ENCODE measurements around the gene STAMBP.

Gene STAMBP

GRCh38 chr2:73852020-73852419 lies 23.3 kb downstream of the STAMBP start:
- H3K9me3 ChIP-seq, result no peaks in the 10 kb centered on the region
- TF ChIP-seq CTCF (IDR thresholded peaks at IDR 0.05; ENCODE audit: low read depth, low read length), result no peak
- no peaks in the 10 kb centered on the region for H3K27me3 ChIP-seq
- H3K36me3 ChIP-seq, result no peaks in the 10 kb centered on the region
- no peak for DNase-seq
- no peak overlapping the region for H3K4me3 ChIP-seq (ENCODE audit: low read depth, low read length)
- no peaks in the 10 kb centered on the region for H3K4me1 ChIP-seq

DNA sequence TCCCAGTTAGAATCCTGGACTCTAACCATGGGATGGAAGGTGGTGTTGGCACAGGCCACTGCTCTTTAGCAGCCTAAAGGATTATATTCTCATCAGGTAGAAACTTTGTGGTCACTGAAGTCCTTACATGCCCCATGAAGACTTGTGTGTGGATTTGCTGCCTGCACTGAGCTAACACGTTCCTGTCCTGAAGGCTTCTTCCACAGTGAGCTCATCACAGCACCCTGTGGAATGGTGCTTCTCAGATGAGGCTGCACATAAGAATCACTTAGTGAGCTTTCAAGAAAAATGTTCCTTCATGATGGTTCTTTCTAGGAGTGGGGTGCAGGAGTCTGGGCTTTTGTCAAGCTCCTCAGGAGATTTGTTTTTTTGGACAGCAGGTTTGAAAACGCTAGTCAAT lies 26.8 kb downstream of the STAMBP start:
- DNase-seq, result no peak
- no peak for TF ChIP-seq CTCF (IDR thresholded peaks at IDR 0.05; ENCODE audit: low read depth, low read length)
- H3K4me3 ChIP-seq (ENCODE audit: low read depth, low read length), result no peak overlapping the region
- peaks cover 6% of the 10 kb centered on the region for H3K36me3 ChIP-seq
- no peaks in the 10 kb centered on the region for H3K9me3 ChIP-seq
- no peaks in the 10 kb centered on the region for H3K4me1 ChIP-seq
- H3K27me3 ChIP-seq, result no peaks in the 10 kb centered on the region

- H3K4me3 ChIP-seq (ENCODE audit: low read depth, low read length), result no peak overlapping the region
- H3K27me3 ChIP-seq, result no peaks in the 10 kb centered on the region
- no peaks in the 10 kb centered on the region for H3K4me1 ChIP-seq
- DNase-seq, result no peak
- TF ChIP-seq CTCF (IDR thresholded peaks at IDR 0.05; ENCODE audit: low read depth, low read length), result no peak
- H3K9me3 ChIP-seq, result no peaks in the 10 kb centered on the region
- peaks cover 6% of the 10 kb centered on the region for H3K36me3 ChIP-seq
Observed at GRCh38 chr2:73856214-73856613, 27.5 kb downstream of the STAMBP start.

DNA sequence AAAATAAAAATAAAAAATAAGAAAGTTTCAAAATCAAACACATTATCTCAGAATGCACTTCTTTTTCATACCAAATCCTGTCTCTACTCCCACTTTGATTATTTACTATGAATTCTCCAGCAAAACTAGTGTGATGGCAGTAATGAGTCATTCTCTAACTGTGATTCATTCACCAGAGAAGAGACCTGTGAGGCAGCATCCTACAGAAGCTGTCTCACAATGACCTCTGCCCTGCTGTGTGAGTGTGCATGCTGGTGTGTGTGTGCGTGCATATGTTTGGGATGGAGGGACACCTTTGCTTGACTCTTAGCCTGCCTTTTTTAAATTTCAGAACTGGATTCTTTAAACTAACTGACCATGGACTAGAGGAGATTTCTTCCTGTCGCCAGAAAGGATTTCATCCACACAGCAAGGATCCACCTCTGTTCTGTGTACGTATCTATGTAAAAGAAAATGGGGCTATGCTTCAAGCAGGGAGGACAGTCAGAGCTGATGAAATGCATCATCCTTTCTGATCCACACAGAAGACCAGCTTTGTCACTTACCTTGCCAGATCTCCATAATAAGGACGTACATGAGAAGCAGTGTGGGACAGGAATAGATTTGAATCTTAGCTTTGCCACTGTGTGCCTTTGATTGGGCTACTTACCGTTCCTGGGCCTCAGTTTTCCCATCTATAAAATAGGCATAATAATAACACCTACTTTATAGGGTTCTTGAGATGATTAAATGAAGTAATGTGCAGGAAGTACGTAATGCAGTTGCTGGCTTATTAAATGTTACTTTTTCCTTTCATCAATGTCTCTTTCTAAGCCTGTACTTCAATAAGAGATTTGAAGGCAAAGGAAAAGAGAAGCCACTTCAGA lies 31.2 kb downstream of the STAMBP start:
- no peak for DNase-seq
- Histone ChIP-seq H3K4me1 (no peaks in the 10 kb centered on the region), H3K4me3 (ENCODE audit: low read depth, low read length) (no peak overlapping the region), H3K36me3 (peaks cover 6% of the 10 kb centered on the region), H3K27me3 (no peaks in the 10 kb centered on the region), H3K9me3 (no peaks in the 10 kb centered on the region)
- no peak for TF ChIP-seq CTCF (IDR thresholded peaks at IDR 0.05; ENCODE audit: low read depth, low read length)

- no peak for DNase-seq
- peaks cover 6% of the 10 kb centered on the region for H3K36me3 ChIP-seq
- no peaks in the 10 kb centered on the region for H3K9me3 ChIP-seq
- H3K27me3 ChIP-seq, result no peaks in the 10 kb centered on the region
- no peak overlapping the region for H3K4me3 ChIP-seq (ENCODE audit: low read depth, low read length)
- no peaks in the 10 kb centered on the region for H3K4me1 ChIP-seq
- TF ChIP-seq CTCF (IDR thresholded peaks at IDR 0.05; ENCODE audit: low read depth, low read length), result no peak
Observed at GRCh38 chr2:73862987-73863386, 34.2 kb downstream of the STAMBP start.

GRCh38 chr2:73868204-73868978 lies 39.6 kb downstream of the STAMBP start:
- Histone ChIP-seq H3K27me3 (no peaks in the 10 kb centered on the region), H3K36me3 (no peaks in the 10 kb centered on the region), H3K9me3 (no peaks in the 10 kb centered on the region), H3K4me1 (no peaks in the 10 kb centered on the region), H3K4me3 (ENCODE audit: low read depth, low read length) (no peak overlapping the region)
- TF ChIP-seq CTCF (IDR thresholded peaks at IDR 0.05; ENCODE audit: low read depth, low read length), result no peak
- no peak for DNase-seq

All from BE2C (cell line).